Measurements from ENCODE around the gene ZNF365.

ZNF365 gene

GRCh38 chr10:62413048-62413447 is 38.9 kb downstream of the ZNF365 start:
- no peak for TF ChIP-seq Cebpa-rat (IDR thresholded peaks at IDR 0.05)
- H3K36me3 ChIP-seq: no peaks in the 10 kb centered on the region

GRCh38 chr10:62413652-62414051 is 39.5 kb downstream of the ZNF365 start:
- Histone ChIP-seq H3K36me3 (no peaks in the 10 kb centered on the region), H3K9ac (no peak overlapping the region), H3K9me3 (peaks cover 14% of the 10 kb centered on the region), H3K4me2 (no peak overlapping the region), H3K4me3 (no peak overlapping the region), H4K20me1 (no peaks in the 10 kb centered on the region), H3K27me3 (no peaks in the 10 kb centered on the region), H3K27ac (no peak overlapping the region), H3K4me1 (no peaks in the 10 kb centered on the region)
- TF ChIP-seq Cebpa-rat (IDR thresholded peaks at IDR 0.05): no peak

More at GRCh38 chr10:62413048-62413447, 38.9 kb downstream of the ZNF365 start:
- Histone ChIP-seq H3K4me1 (no peaks in the 10 kb centered on the region), H4K20me1 (no peaks in the 10 kb centered on the region), H3K9me3 (peaks cover 14% of the 10 kb centered on the region), H3K4me3 (no peak overlapping the region), H3K4me2 (no peak overlapping the region), H3K9ac (no peak overlapping the region), H3K27ac (no peak overlapping the region), H3K27me3 (no peaks in the 10 kb centered on the region)

- Histone ChIP-seq H3K36me3 (no peaks in the 10 kb centered on the region), H3K4me2 (no peak overlapping the region), H3K4me3 (no peak overlapping the region), H3K9ac (no peak overlapping the region), H3K9me3 (peaks cover 14% of the 10 kb centered on the region), H3K27me3 (no peaks in the 10 kb centered on the region), H3K27ac (no peak overlapping the region), H3K4me1 (no peaks in the 10 kb centered on the region), H4K20me1 (no peaks in the 10 kb centered on the region)
- no peak for TF ChIP-seq Cebpa-rat (IDR thresholded peaks at IDR 0.05)
Observed at GRCh38 chr10:62414359-62414758, 40.2 kb downstream of the ZNF365 start.

GRCh38 chr10:62422068-62422590 is 48.0 kb downstream of the ZNF365 start:
- Histone ChIP-seq H3K9me3 (no peaks in the 10 kb centered on the region), H4K20me1 (no peaks in the 10 kb centered on the region), H3K4me3 (no peak overlapping the region), H3K27me3 (no peaks in the 10 kb centered on the region), H3K27ac (no peak overlapping the region), H3K9ac (no peak overlapping the region), H3K4me1 (no peaks in the 10 kb centered on the region), H3K36me3 (no peaks in the 10 kb centered on the region), H3K4me2 (no peak overlapping the region)
- no peak for TF ChIP-seq Cebpa-rat (IDR thresholded peaks at IDR 0.05)

- no peaks in the 10 kb centered on the region for H4K20me1 ChIP-seq
- H3K4me2 ChIP-seq: no peak overlapping the region
- no peak overlapping the region for H3K4me3 ChIP-seq
- H3K9me3 ChIP-seq: 0 out of 2 replicates have a peak, but pooled peaks cover 8% of the 10 kb centered on the region
- H3K4me1 ChIP-seq: no peaks in the 10 kb centered on the region
- no peak overlapping the region for H3K27ac ChIP-seq
- no peak for TF ChIP-seq Cebpa-rat (IDR thresholded peaks at IDR 0.05)
- no peaks in the 10 kb centered on the region for H3K36me3 ChIP-seq
- no peaks in the 10 kb centered on the region for H3K27me3 ChIP-seq
- no peak overlapping the region for H3K9ac ChIP-seq
Observed at GRCh38 chr10:62424026-62424425, 49.9 kb downstream of the ZNF365 start.

GRCh38 chr10:62426086-62426485 is 51.9 kb downstream of the ZNF365 start:
- no peak overlapping the region for H3K9ac ChIP-seq

GRCh38 chr10:62426600-62426999 is 52.4 kb downstream of the ZNF365 start:
- no peak overlapping the region for H3K4me2 ChIP-seq

More at GRCh38 chr10:62426086-62426485, 51.9 kb downstream of the ZNF365 start:
- Histone ChIP-seq H3K4me1 (no peaks in the 10 kb centered on the region), H3K4me3 (no peak overlapping the region), H3K27ac (no peak overlapping the region), H3K9me3 (0 out of 2 replicates have a peak, but pooled peaks cover 8% of the 10 kb centered on the region), H4K20me1 (no peaks in the 10 kb centered on the region), H3K27me3 (no peaks in the 10 kb centered on the region), H3K36me3 (no peaks in the 10 kb centered on the region), H3K4me2 (no peak overlapping the region)
- no peak for TF ChIP-seq Cebpa-rat (IDR thresholded peaks at IDR 0.05)

GRCh38 chr10:62430881-62431280 is 56.7 kb downstream of the ZNF365 start:
- H3K27me3 ChIP-seq: no peaks in the 10 kb centered on the region
- no peak for TF ChIP-seq Cebpa-rat (IDR thresholded peaks at IDR 0.05)
- H3K27ac ChIP-seq: no peak overlapping the region
- no peaks in the 10 kb centered on the region for H3K36me3 ChIP-seq
- H3K9ac ChIP-seq: no peak overlapping the region
- 0 out of 2 replicates have a peak, but pooled peaks cover 8% of the 10 kb centered on the region for H3K9me3 ChIP-seq
- H4K20me1 ChIP-seq: no peaks in the 10 kb centered on the region
- H3K4me1 ChIP-seq: no peaks in the 10 kb centered on the region
- no peak overlapping the region for H3K4me2 ChIP-seq
- H3K4me3 ChIP-seq: no peak overlapping the region

More at GRCh38 chr10:62426600-62426999, 52.4 kb downstream of the ZNF365 start:
- no peaks in the 10 kb centered on the region for H3K36me3 ChIP-seq
- H3K27me3 ChIP-seq: no peaks in the 10 kb centered on the region
- no peak overlapping the region for H3K27ac ChIP-seq
- no peak overlapping the region for H3K9ac ChIP-seq
- H3K4me1 ChIP-seq: no peaks in the 10 kb centered on the region
- no peak overlapping the region for H3K4me3 ChIP-seq
- no peaks in the 10 kb centered on the region for H4K20me1 ChIP-seq
- H3K9me3 ChIP-seq: 0 out of 2 replicates have a peak, but pooled peaks cover 8% of the 10 kb centered on the region
- no peak for TF ChIP-seq Cebpa-rat (IDR thresholded peaks at IDR 0.05)

- Histone ChIP-seq H3K9ac (no peak overlapping the region), H3K9me3 (0 out of 2 replicates have a peak, but pooled peaks cover 5% of the 10 kb centered on the region), H3K4me3 (no peak overlapping the region), H4K20me1 (no peaks in the 10 kb centered on the region), H3K36me3 (no peaks in the 10 kb centered on the region), H3K27ac (no peak overlapping the region), H3K4me2 (no peak overlapping the region), H3K27me3 (no peaks in the 10 kb centered on the region), H3K4me1 (no peaks in the 10 kb centered on the region)
- TF ChIP-seq Cebpa-rat (IDR thresholded peaks at IDR 0.05): no peak
Observed at GRCh38 chr10:62433181-62433692, 59.1 kb downstream of the ZNF365 start.

GRCh38 chr10:62433901-62434300 is 59.7 kb downstream of the ZNF365 start:
- no peak overlapping the region for H3K27ac ChIP-seq
- no peak for TF ChIP-seq Cebpa-rat (IDR thresholded peaks at IDR 0.05)
- no peaks in the 10 kb centered on the region for H3K27me3 ChIP-seq
- no peak overlapping the region for H3K9ac ChIP-seq
- H4K20me1 ChIP-seq: no peaks in the 10 kb centered on the region
- no peak overlapping the region for H3K4me2 ChIP-seq
- H3K36me3 ChIP-seq: no peaks in the 10 kb centered on the region
- no peaks in the 10 kb centered on the region for H3K4me1 ChIP-seq
- no peaks in the 10 kb centered on the region for H3K9me3 ChIP-seq
- H3K4me3 ChIP-seq: no peak overlapping the region

All from BLaER1 (cell line).